OCI-LY7 (cell line): ENCODE results near the gene DISC1.

Source experiments
- EZH2phosphoT487 ChIP-seq: fragments of 200-600 bp; sonication (generic); IDR thresholded peaks from 2 replicates; pipeline ENCODE4 v1.6.1; 2018; ENCODE audit warnings: low read depth, borderline replicate concordance, mild to moderate bottlenecking, mixed run types, antibody characterized with exemption, low read length, moderate library complexity, mixed read lengths
- TF ChIP-seq, protein P1 (sequence below): fragments of 200-600 bp; sonication (generic); conservative IDR thresholded peaks from 2 replicates; pipeline ENCODE4 v1.5.1; 2014; ENCODE audit warnings: mild to moderate bottlenecking, antibody characterized with exemption, low read length, moderate library complexity, mixed read lengths

DNA sequence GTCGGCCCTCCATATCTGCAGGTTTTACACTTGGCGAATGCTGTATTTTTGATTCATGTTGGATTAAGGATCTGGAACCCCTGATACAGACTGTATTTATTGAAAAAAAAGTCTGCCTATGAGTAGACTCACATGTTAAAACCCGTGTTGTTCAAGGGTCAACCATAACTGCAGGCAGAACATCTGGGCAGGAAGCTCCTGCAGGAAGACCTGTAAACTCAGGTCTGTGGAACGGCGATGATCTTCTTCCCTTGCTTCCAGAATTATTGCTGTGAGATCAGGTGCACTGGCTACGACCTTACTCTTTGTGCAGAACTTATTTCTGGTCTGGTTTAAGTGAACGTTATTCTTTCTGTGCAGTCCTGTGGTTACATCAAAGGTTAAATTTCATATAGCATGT is 96.6 kb downstream of the DISC1 start:
- TF ChIP-seq EZH2phosphoT487, result no peak
- TF ChIP-seq, protein P1, sequence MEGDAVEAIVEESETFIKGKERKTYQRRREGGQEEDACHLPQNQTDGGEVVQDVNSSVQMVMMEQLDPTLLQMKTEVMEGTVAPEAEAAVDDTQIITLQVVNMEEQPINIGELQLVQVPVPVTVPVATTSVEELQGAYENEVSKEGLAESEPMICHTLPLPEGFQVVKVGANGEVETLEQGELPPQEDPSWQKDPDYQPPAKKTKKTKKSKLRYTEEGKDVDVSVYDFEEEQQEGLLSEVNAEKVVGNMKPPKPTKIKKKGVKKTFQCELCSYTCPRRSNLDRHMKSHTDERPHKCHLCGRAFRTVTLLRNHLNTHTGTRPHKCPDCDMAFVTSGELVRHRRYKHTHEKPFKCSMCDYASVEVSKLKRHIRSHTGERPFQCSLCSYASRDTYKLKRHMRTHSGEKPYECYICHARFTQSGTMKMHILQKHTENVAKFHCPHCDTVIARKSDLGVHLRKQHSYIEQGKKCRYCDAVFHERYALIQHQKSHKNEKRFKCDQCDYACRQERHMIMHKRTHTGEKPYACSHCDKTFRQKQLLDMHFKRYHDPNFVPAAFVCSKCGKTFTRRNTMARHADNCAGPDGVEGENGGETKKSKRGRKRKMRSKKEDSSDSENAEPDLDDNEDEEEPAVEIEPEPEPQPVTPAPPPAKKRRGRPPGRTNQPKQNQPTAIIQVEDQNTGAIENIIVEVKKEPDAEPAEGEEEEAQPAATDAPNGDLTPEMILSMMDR, result no peak
